K562 (cell line): ENCODE measurements around the gene PDE4D. TPM values are rescaled to one million over a fixed set of nuclear protein-coding genes. Genes with fewer than 3 reads are reported as not detected.

Source experiments
- ATAC-seq: fragments of 200-7000 bp; cut with Tn5 transposase; 3 replicates; pipeline ENCODE4 v1.9.1; 2020; ENCODE audit warnings: moderate library complexity
- BruUV-seq: library from RNA; stranded (reverse); fragments of 400-500 nt; replicated peaks from 2 replicates; lab custom pipeline; 2021; lab: Mats Ljungman, UMichigan
- CTCF ChIA-PET: fragments of 300-600 bp; formaldehyde crosslinking; extraction: SDS; loops from one replicate; lab custom pipeline; 2021; ENCODE audit warnings: low intra/inter-chr PET ratio; lab: Yijun Ruan, JAX
- POLR2A ChIA-PET: fragments of 300-600, 350-650 bp; sonication (Branson Sonifier 250); formaldehyde crosslinking; extraction: SDS; loops from one replicate; lab custom pipeline; 2021; ENCODE audit warnings: antibody characterized with exemption, inconsistent platforms; lab: Yijun Ruan, JAX
- DNase-seq, 4 experiments: peaks; one replicate each; pipeline versions ENCODE4 v3.0.0 to v3.0.0-alpha.2; 2011 to 2018; ENCODE audit warnings: low spot score in 3 of 4, mixed read lengths in 3 of 4; ENCODE audit errors: extremely low read depth in 1 of 4
- FAIRE-seq: peaks from 2 replicates; lab custom pipeline; 2011; peaks lifted over from hg19 to GRCh38; lab: Jason Lieb, UNC
- H2AFZ ChIP-seq: 2 replicates; pipeline ENCODE4 v1.6.0; 2011; ENCODE audit warnings: low read depth, low read length, control low read depth, inconsistent platforms
- H3K27ac ChIP-seq: fragments of 200-600 bp; 3 replicates; pipeline ENCODE4 v1.8.0; 2011; ENCODE audit warnings: low read depth, mild to moderate bottlenecking, control low read depth, inconsistent platforms, low read length, moderate library complexity, mixed read lengths; ENCODE audit errors: extremely low read depth
- H3K27me3 ChIP-seq, 2 experiments: fragments of 300-600 bp in 1 of 2; 2 replicates in 1 of 2; 3 replicates in 1 of 2; pipeline versions ENCODE4 v1.6.0 to v1.8.0; 2011; ENCODE audit warnings: inconsistent platforms in 2 of 2, low read length in 2 of 2, mild to moderate bottlenecking in 1 of 2, mixed read lengths in 1 of 2, moderate library complexity in 1 of 2; ENCODE audit not compliant: control insufficient read depth in 2 of 2, insufficient read depth in 2 of 2
- H3K36me3 ChIP-seq: fragments of 300-600 bp; 3 replicates; pipeline ENCODE4 v1.8.0; 2011; ENCODE audit warnings: mild to moderate bottlenecking, low read length, inconsistent platforms; ENCODE audit not compliant: control insufficient read depth, insufficient read depth
- H3K4me1 ChIP-seq, 2 experiments: fragments of 200-600 bp in 1 of 2; replicated peaks in 1 of 2; 2 replicates in 1 of 2; 3 replicates in 1 of 2; pipeline versions ENCODE4 v1.5.1 to v1.8.0; 2011; ENCODE audit warnings: inconsistent platforms in 2 of 2, low read length in 2 of 2, mild to moderate bottlenecking in 1 of 2, mixed read lengths in 1 of 2, moderate library complexity in 1 of 2; ENCODE audit not compliant: control insufficient read depth in 2 of 2, insufficient read depth in 2 of 2
- H3K4me2 ChIP-seq: 2 replicates; pipeline ENCODE4 v1.6.1; 2011; ENCODE audit warnings: low read length, control low read depth, inconsistent platforms, mixed read lengths; ENCODE audit not compliant: insufficient read depth
- H3K4me3 ChIP-seq: fragments of 200-600 bp; sonication (generic), shearing (Covaris generic); 2 replicates; pipeline ENCODE4 v1.5.1; 2016; ENCODE audit warnings: control low read depth, inconsistent platforms
- H3K79me2 ChIP-seq: fragments of 200-600 bp; 3 replicates; pipeline ENCODE4 v1.8.0; 2011; ENCODE audit warnings: low read length, inconsistent platforms; ENCODE audit not compliant: control insufficient read depth, insufficient read depth
- H3K9ac ChIP-seq, 2 experiments: 2 replicates each; pipeline versions ENCODE4 v1.6.0 to v1.6.1; 2011; ENCODE audit warnings: low read depth in 2 of 2, low read length in 2 of 2, control low read depth in 1 of 2, inconsistent platforms in 1 of 2, mild to moderate bottlenecking in 1 of 2, mixed read lengths in 1 of 2; ENCODE audit not compliant: insufficient read depth in 1 of 2
- H3K9me1 ChIP-seq: one replicate; pipeline ENCODE4 v1.6.0; 2011; ENCODE audit warnings: inconsistent platforms, mild to moderate bottlenecking, low read length, moderate library complexity; ENCODE audit not compliant: control insufficient read depth, insufficient read depth
- H3K9me3 ChIP-seq: replicated peaks from 2 replicates; pipeline ENCODE4 v1.5.1; 2011; ENCODE audit warnings: low read depth, low read length, inconsistent platforms; ENCODE audit not compliant: control insufficient read depth, insufficient read depth
- H4K20me1 ChIP-seq: replicated peaks from 2 replicates; pipeline ENCODE4 v1.6.1; 2011; ENCODE audit warnings: low read length, inconsistent platforms, mixed read lengths; ENCODE audit not compliant: control insufficient read depth, insufficient read depth
- ARID2 ChIP-seq: fragments of 450-650 bp; IDR thresholded peaks from 2 replicates; pipeline ENCODE4 v1.6.1; 2017; ENCODE audit warnings: antibody characterized with exemption, mild to moderate bottlenecking
- EZH2 ChIP-seq: IDR thresholded peaks from 2 replicates; pipeline ENCODE4 v1.6.1; 2012; ENCODE audit warnings: low read depth, mild to moderate bottlenecking, inconsistent platforms, low read length, borderline replicate concordance
- WGBS: fragments of 100-300 bp; shearing (Covaris generic); methylation state at CpG from one replicate; pipeline ENCODE4 v1.1.6; 2016; ENCODE audit warnings: low coverage, mixed read lengths; ENCODE audit not compliant: insufficient coverage; ENCODE audit errors: missing lambda C conversion rate; 5-methylcytosine and 5-hydroxymethylcytosine counted together
- in situ Hi-C: fragments of 300-500 bp; cut with MboI; formaldehyde crosslinking; loops from 4 replicates; pipeline ENCODE4 v1.15.0; 2018; ENCODE audit warnings: inconsistent platforms, mixed read lengths
- intact Hi-C: fragments of 100-400 bp; cut with micrococcal nuclease; formaldehyde crosslinking; loops from 2 replicates; pipeline ENCODE4 v1.14.2; 2022
- polyA plus RNA-seq, 8 experiments: library from polyadenylated mRNA; depleted of rRNA in 4 of 8; stranded (reverse) in 5 of 8; unstranded in 3 of 8; fragments of >200 nt; fragmentation: Nextera tagmentation in 2 of 8; fragmentation: Illumina TruSeq in 1 of 8; extraction: Ambion mirVana in 2 of 8; extraction: Trizol in 1 of 8; gene quantifications; 2 replicates each; pipeline versions ENCODE4 v1.2.1 to v1.2.3, GENCODE V29; 2011 to 2014; ENCODE audit warnings: inconsistent platforms in 1 of 8, missing spikeins in 1 of 8
- total RNA-seq, 7 experiments: library from RNA; depleted of rRNA in 6 of 7; stranded (reverse); fragments of >200 nt in 6 of 7; fragmentation: Illumina TruSeq in 2 of 7; extraction: Trizol in 2 of 7; gene quantifications; 2 replicates each; pipeline versions ENCODE4 v1.2.1 to v1.2.3, GENCODE V29; 2011 to 2021; ENCODE audit warnings: low replicate concordance in 1 of 7
- TF ChIP-seq, protein P1 (sequence below): sonication (generic); formaldehyde crosslinking; IDR thresholded peaks from 2 replicates; pipeline ENCODE4 v1.8.1; 2022; ENCODE audit warnings: missing genetic modification reagents

PDE4D gene
- total and polyA plus RNA-seq, 9 of the 15 experiments (the other 6 are each of a cell fraction or from before 2014, with no cell fraction given), result 0.04 to 0.46 (median 0.13) TPM

DNA sequence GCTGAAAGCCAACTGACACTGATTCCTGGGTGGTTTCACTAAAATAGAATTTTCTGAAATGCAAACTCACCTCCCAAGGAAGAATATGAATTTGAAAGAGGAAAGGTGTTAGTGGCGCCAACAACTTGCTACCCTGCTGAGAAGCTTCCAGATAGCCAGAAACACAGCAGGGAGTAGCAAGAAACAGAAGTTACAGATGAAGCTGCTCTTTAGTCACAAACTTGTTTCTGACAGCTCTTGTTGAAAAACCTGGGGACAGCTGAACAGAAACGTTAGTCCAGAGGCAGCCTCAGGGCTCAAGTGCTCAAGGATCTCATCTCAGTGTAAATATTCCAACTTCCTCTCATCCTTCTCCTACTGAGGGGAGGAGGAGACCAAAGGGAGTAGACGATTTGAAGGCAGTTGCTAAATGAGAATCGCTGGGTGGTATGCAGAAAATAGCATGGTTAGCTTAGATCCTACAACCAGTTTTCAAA is 184.1 kb downstream of the PDE4D start (continued):
- TF ChIP-seq, protein P1, sequence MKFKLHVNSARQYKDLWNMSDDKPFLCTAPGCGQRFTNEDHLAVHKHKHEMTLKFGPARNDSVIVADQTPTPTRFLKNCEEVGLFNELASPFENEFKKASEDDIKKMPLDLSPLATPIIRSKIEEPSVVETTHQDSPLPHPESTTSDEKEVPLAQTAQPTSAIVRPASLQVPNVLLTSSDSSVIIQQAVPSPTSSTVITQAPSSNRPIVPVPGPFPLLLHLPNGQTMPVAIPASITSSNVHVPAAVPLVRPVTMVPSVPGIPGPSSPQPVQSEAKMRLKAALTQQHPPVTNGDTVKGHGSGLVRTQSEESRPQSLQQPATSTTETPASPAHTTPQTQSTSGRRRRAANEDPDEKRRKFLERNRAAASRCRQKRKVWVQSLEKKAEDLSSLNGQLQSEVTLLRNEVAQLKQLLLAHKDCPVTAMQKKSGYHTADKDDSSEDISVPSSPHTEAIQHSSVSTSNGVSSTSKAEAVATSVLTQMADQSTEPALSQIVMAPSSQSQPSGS, result no peak
- no peak for TF ChIP-seq EZH2

DNA sequence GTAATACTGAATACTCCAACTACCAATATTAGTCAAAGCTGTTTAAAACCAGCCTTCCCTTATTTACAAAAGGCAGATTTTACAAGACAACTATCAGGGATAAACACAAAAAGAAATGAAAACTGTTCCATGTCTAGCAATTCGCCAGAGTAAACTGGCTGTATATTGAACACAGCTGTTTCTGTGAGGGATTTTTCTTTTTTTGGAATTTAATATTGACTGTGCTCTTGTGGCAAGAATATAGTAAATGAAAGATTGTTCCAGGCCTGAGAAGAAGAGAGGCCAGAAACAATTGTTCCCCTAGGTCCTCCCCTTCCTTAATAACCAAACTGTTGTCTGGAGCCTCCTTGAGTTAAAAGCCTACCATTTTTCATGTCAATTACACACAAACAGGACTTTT is 188.6 kb downstream of the PDE4D start:
- ChIA-PET POLR2A (no interaction called here), CTCF (no interaction called here)
- Histone ChIP-seq H2AFZ (no peak overlapping the region), H4K20me1 (no peaks in the 10 kb centered on the region), H3K79me2 (no peaks in the 10 kb centered on the region), H3K4me2 (no peak overlapping the region), H3K4me3 (no peak overlapping the region), H3K27ac (no peak overlapping the region), H3K9me3 (no peaks in the 10 kb centered on the region; the same call in 1 of the 2 replicates), H3K9ac (no peak overlapping the region), H3K36me3 (no peaks in the 10 kb centered on the region), H3K4me1 (no peaks in the 10 kb centered on the region), H3K27me3 (no peaks in the 10 kb centered on the region), H3K9me1 (no peaks in the 10 kb centered on the region)
- no TSS peak for BruUV-seq
- no peak for TF ChIP-seq ARID2
- no peak for ATAC-seq
- 0% methylated on average over 1 of the region's 1 CpG for WGBS
- DNase-seq, result no peak
- in situ Hi-C loops (no loop called here), intact Hi-C loops (no loop called here)
- no peak for FAIRE-seq
